ENCODE data around the gene LGMN. TPM values are rescaled to one million over a fixed set of nuclear protein-coding genes. Genes with fewer than 3 reads are reported as not detected.
"Not testable (repeated sequence)": the region's sequence is repeated elsewhere in the genome, so short reads cannot be mapped to it uniquely, and the experiment has no call there.

Gene LGMN
- total RNA-seq, 1 donor from 2014 or later = 37.0 TPM

GRCh38 chr14:92768795-92769194 lies 20.4 kb upstream of the LGMN start:
- Mint-ChIP-seq H3K36me3 (ENCODE audit: low read depth) (no peaks in the 10 kb centered on the region), H3K9me3 (peaks cover 3% of the 10 kb centered on the region), H3K27me3 (ENCODE audit: low read depth) (no peaks in the 10 kb centered on the region), H3K4me1 (no peaks in the 10 kb centered on the region), H3K27ac (ENCODE audit: unreplicated experiment) (no peak overlapping the region), H3K4me3 (no peak overlapping the region)
- TF ChIP-seq, protein P1, sequence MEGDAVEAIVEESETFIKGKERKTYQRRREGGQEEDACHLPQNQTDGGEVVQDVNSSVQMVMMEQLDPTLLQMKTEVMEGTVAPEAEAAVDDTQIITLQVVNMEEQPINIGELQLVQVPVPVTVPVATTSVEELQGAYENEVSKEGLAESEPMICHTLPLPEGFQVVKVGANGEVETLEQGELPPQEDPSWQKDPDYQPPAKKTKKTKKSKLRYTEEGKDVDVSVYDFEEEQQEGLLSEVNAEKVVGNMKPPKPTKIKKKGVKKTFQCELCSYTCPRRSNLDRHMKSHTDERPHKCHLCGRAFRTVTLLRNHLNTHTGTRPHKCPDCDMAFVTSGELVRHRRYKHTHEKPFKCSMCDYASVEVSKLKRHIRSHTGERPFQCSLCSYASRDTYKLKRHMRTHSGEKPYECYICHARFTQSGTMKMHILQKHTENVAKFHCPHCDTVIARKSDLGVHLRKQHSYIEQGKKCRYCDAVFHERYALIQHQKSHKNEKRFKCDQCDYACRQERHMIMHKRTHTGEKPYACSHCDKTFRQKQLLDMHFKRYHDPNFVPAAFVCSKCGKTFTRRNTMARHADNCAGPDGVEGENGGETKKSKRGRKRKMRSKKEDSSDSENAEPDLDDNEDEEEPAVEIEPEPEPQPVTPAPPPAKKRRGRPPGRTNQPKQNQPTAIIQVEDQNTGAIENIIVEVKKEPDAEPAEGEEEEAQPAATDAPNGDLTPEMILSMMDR (conservative IDR thresholded peaks at IDR 0.05) = no peak
- DNase-seq (ENCODE audit: low read depth, low spot score) = no peak

- H3K9me3 Mint-ChIP-seq; H3K27ac Mint-ChIP-seq (ENCODE audit: unreplicated experiment); H3K4me3 Mint-ChIP-seq; H3K27me3 Mint-ChIP-seq (ENCODE audit: low read depth); H3K36me3 Mint-ChIP-seq (ENCODE audit: low read depth); DNase-seq (ENCODE audit: low read depth, low spot score); H3K4me1 Mint-ChIP-seq: not testable (repeated sequence)
Measured at GRCh38 chr14:92768236-92768635, 19.8 kb upstream of the LGMN start.

GRCh38 chr14:92763666-92764631 lies 15.5 kb upstream of the LGMN start:
- H3K4me1 Mint-ChIP-seq; H3K4me3 Mint-ChIP-seq; H3K27ac Mint-ChIP-seq (ENCODE audit: unreplicated experiment); H3K36me3 Mint-ChIP-seq (ENCODE audit: low read depth); DNase-seq (ENCODE audit: low read depth, low spot score); H3K9me3 Mint-ChIP-seq: not testable (repeated sequence)
- peaks cover 30% of the 10 kb centered on the region for H3K27me3 Mint-ChIP-seq (ENCODE audit: low read depth)

GRCh38 chr14:92760524-92760805 lies 12.0 kb upstream of the LGMN start:
- no peak for DNase-seq (ENCODE audit: low read depth, low spot score)
- H3K9me3 Mint-ChIP-seq = no peaks in the 10 kb centered on the region
- TF ChIP-seq, protein P1 (conservative IDR thresholded peaks at IDR 0.05) = no peak
- H3K27me3 Mint-ChIP-seq (ENCODE audit: low read depth) = peaks cover 30% of the 10 kb centered on the region
- no peaks in the 10 kb centered on the region for H3K4me1 Mint-ChIP-seq
- no peaks in the 10 kb centered on the region for H3K36me3 Mint-ChIP-seq (ENCODE audit: low read depth)
- no peak overlapping the region for H3K27ac Mint-ChIP-seq (ENCODE audit: unreplicated experiment)
- no peak overlapping the region for H3K4me3 Mint-ChIP-seq

DNA sequence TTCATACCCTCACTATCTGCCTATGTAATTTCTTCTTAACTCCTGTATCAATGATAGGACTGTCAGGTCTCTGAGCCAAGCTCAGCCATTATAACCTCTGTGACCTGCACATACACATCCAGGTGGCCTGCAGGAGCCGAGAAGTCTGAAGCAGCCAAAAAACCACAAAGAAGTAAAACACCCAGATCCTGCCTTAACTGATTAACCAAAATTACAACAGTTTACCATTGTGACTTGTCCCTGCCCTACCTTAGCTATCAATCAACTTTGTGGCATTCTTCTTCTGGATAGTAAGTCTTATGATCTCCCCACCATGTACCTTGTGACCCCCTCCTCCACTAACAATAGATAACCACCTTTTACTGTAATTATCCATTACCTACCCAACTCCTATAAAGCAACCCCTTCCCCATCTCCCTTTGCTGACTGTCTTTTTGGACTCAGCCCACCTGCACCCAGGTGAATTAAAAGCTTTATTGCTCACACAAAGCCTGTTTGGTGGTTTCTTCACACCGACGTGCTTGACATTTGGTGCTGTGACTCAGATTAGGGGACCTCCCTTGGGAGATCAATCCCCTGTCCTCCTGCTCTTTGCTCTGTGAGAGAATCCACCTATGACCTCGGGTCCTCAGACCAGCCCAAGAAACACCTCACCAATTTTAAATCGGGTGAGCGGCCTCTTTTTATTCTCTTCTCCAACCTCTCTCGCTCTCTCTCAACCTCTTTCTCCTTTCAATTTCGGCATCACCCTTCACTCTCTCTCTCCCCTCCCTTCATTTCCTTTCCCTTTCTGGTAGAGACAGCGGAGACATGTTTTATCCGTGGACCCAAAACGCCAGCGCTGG lies 11.5 kb upstream of the LGMN start:
- no peak overlapping the region for H3K27ac Mint-ChIP-seq (ENCODE audit: unreplicated experiment)
- no peak for DNase-seq (ENCODE audit: low read depth, low spot score)
- H3K4me1 Mint-ChIP-seq = no peaks in the 10 kb centered on the region
- H3K9me3 Mint-ChIP-seq = no peaks in the 10 kb centered on the region
- TF ChIP-seq, protein P1 (conservative IDR thresholded peaks at IDR 0.05) = no peak
- H3K4me3 Mint-ChIP-seq = no peak overlapping the region
- peaks cover 30% of the 10 kb centered on the region for H3K27me3 Mint-ChIP-seq (ENCODE audit: low read depth)
- H3K36me3 Mint-ChIP-seq (ENCODE audit: low read depth) = no peaks in the 10 kb centered on the region

- no peaks in the 10 kb centered on the region for H3K4me1 Mint-ChIP-seq
- no peaks in the 10 kb centered on the region for H3K36me3 Mint-ChIP-seq (ENCODE audit: low read depth)
- no peak overlapping the region for H3K4me3 Mint-ChIP-seq
- H3K9me3 Mint-ChIP-seq = no peaks in the 10 kb centered on the region
- no peak overlapping the region for H3K27ac Mint-ChIP-seq (ENCODE audit: unreplicated experiment)
- DNase-seq (ENCODE audit: low read depth, low spot score) = no peak
- peaks cover 30% of the 10 kb centered on the region for H3K27me3 Mint-ChIP-seq (ENCODE audit: low read depth)
- TF ChIP-seq, protein P1 (conservative IDR thresholded peaks at IDR 0.05) = no peak
Measured at GRCh38 chr14:92759300-92759678, 10.9 kb upstream of the LGMN start.

All from neural crest cell (in vitro differentiated cells).